Heart right ventricle (tissue), 16 donors: Measurements from ENCODE around the gene TAF8. TPM values are rescaled to one million over a fixed set of nuclear protein-coding genes. Genes with fewer than 3 reads are reported as not detected.

Experiments used
- ATAC-seq, 8 donors: fragments of 200-7000 bp; cut with Tn5 transposase; one replicate each; pipeline ENCODE4 v1.9.1; 2020; ENCODE audit warnings: mild to moderate bottlenecking in 8 of 8, moderate library complexity in 8 of 8, moderate number of reproducible peaks in 1 of 8
- DNase-seq, 2 donors: peaks; one replicate each; pipeline ENCODE4 v3.0.0-alpha.2; 2020
- H3K27ac ChIP-seq, 10 donors: fragments of 200-600 bp; sonication (generic) in 2 of 10; one replicate each; pipeline versions ENCODE4 v1.5.0 to v1.8.0; 2020 to 2022; ENCODE audit warnings: mild to moderate bottlenecking in 3 of 10
- H3K27me3 ChIP-seq, 7 donors: fragments of 200-600 bp; one replicate each; pipeline ENCODE4 v1.8.0; 2021 to 2022; ENCODE audit warnings: mild to moderate bottlenecking in 2 of 7
- H3K36me3 ChIP-seq, 9 donors: fragments of 200-600 bp; sonication (generic) in 1 of 9; one replicate each; pipeline versions ENCODE4 v1.5.0 to v1.8.0; 2020 to 2022; ENCODE audit warnings: mild to moderate bottlenecking in 2 of 9
- H3K4me1 ChIP-seq, 9 donors: fragments of 200-600 bp; sonication (generic) in 1 of 9; one replicate each; pipeline versions ENCODE4 v1.5.0 to v1.8.0; 2020 to 2022; ENCODE audit warnings: mild to moderate bottlenecking in 4 of 9
- H3K4me3 ChIP-seq, 10 donors: fragments of 200-600 bp; sonication (generic) in 2 of 10; one replicate each; pipeline versions ENCODE4 v1.5.0 to v1.8.0; 2020 to 2022; ENCODE audit warnings: mild to moderate bottlenecking in 7 of 10, moderate library complexity in 2 of 10
- H3K9me3 ChIP-seq, 11 donors: fragments of 200-600 bp in 10 of 11; sonication (generic) in 2 of 11; one replicate each; pipeline versions ENCODE4 v1.5.0 to v1.8.0; 2013 to 2022; ENCODE audit warnings: mild to moderate bottlenecking in 2 of 11, control low read depth in 1 of 11, moderate library complexity in 1 of 11
- WGBS, 2 donors: extraction: QIAGEN DNeasy Blood & Tissue Kit; methylation state at CpG; one replicate each; pipeline ENCODE4 v1.1.7; 2013; ENCODE audit warnings: inconsistent platforms in 1 of 2; 5-methylcytosine and 5-hydroxymethylcytosine counted together
- intact Hi-C, 10 donors: fragments of 100-400 bp; cut with DNase I; formaldehyde crosslinking; loops; one replicate each; pipeline versions ENCODE4 v1.11.1 to v1.14.2; 2022
- polyA plus RNA-seq, 2 donors: library from polyadenylated mRNA; stranded (reverse); fragments of 200-250 nt; gene quantifications; one replicate each; pipeline ENCODE4 v1.2.3, GENCODE V29; 2013
- total RNA-seq, 10 donors: library from RNA; stranded (reverse); fragmentation: NEBNext Ultra II Directional in 3 of 10; extraction: Animal tissue kit (Norgen Biotek cat#: 25700) in 3 of 10; gene quantifications; one replicate each; pipeline versions ENCODE4 v1.2.1 to v1.2.4, GENCODE V29; 2021 to 2023
- TF ChIP-seq, protein P1 (sequence below), 9 donors: fragments of 200-600 bp; sonication (generic) in 2 of 9; IDR thresholded peaks; one replicate each; pipeline versions ENCODE4 v1.5.0 to v1.8.0; 2021 to 2022; ENCODE audit warnings: antibody characterized with exemption in 9 of 9, mild to moderate bottlenecking in 5 of 9, moderate library complexity in 1 of 9
- donor health status: Arrhythmogenic right ventricular cardiomyopathy.
- donor health status: ischemic (EF 13 %, LVEDD 7.1; RV severe dilation, severe dysfunction).
- donor health status: healthy with polysubstance abuse.
- donor health status: DM: no; HTN: yes; CAD: no.
- donor health status: DM: no; HTN: no; CAD: no.
- donor health status: ischemic (EF 25% LVEDD 6.9; RV normal size, moderate dysfunction).
- donor health status: ischemic (EF 25% LVEDD 5.7; RV mildly dilated, moderate dysfunction).
- donor health status: healthy.
- donor health status: DM: yes; HTN: yes; CAD: no.
- donor health status: Ischemic cardiomyopathy.
- donor health status: ischemic (EF 35%, LVEDD 5.7; RV mildly dilated, moderate dysfunction).
- donor health status: nonischemic (EF 11% LVEDD 7.7; RV severe dilation, severe dysfunction).
- donor health status: DM: yes; HTN: yes; CAD: no.
- donor health status: PGD.
- donor health status: ischemic (EF 29% LVEDD 5.4; RV normal size, mild dysfunction).
- donor health status: nonischemic (EF 23%, LVEDD 6.1; RV moderate dilation, normal function).

TAF8 gene
- total and polyA plus RNA-seq, 12 donors: 15.2 to 38.1 (median 30.1) TPM

DNA sequence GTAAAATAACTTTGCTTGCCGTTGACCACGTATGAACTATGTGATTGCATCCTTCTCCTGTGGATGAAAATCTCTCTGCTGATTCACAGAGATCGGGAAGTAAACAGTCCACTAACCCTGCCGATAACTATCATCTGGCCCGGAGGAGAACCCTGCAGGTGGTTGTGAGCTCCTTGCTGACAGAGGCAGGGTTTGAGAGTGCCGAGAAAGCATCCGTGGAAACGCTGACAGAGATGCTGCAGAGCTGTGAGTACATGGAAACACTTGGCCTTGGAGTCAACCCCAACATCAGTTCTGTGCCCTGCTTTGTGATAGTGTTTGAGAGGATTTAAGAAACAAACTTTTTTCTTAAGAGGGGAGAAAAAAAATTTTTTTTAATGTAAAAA is 937 bp downstream of the TAF8 start:
- Histone ChIP-seq H3K4me3 (peak overlapping the region in 9 of 10 donors; percentile 57 to 81 (median 74)), H3K4me1 (peaks cover 13 to 66% (median 56%) of the 10 kb centered on the region in 9 donors), H3K27ac (peak overlapping the region in 6 of 10 donors; percentile 91 to 98 (median 94)), H3K9me3 (no peaks in the 10 kb centered on the region), H3K27me3 (no peaks in the 10 kb centered on the region), H3K36me3 (peaks cover 0 to 48% (median 27%) of the 10 kb centered on the region in 9 donors)
- intact Hi-C loops: loop anchor here in 1 of 10 donors (10.0 kb wide), 1 partner anchor 504 kb away; no protein-coding TSS in a partner anchor
- DNase-seq (no peak), ATAC-seq (no peak)
- WGBS, 2 donors: 18 to 28% methylated on average over 8 of the region's 8 CpGs
- TF ChIP-seq, protein P1, sequence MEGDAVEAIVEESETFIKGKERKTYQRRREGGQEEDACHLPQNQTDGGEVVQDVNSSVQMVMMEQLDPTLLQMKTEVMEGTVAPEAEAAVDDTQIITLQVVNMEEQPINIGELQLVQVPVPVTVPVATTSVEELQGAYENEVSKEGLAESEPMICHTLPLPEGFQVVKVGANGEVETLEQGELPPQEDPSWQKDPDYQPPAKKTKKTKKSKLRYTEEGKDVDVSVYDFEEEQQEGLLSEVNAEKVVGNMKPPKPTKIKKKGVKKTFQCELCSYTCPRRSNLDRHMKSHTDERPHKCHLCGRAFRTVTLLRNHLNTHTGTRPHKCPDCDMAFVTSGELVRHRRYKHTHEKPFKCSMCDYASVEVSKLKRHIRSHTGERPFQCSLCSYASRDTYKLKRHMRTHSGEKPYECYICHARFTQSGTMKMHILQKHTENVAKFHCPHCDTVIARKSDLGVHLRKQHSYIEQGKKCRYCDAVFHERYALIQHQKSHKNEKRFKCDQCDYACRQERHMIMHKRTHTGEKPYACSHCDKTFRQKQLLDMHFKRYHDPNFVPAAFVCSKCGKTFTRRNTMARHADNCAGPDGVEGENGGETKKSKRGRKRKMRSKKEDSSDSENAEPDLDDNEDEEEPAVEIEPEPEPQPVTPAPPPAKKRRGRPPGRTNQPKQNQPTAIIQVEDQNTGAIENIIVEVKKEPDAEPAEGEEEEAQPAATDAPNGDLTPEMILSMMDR (IDR thresholded peaks at IDR 0.05): no peak

DNA sequence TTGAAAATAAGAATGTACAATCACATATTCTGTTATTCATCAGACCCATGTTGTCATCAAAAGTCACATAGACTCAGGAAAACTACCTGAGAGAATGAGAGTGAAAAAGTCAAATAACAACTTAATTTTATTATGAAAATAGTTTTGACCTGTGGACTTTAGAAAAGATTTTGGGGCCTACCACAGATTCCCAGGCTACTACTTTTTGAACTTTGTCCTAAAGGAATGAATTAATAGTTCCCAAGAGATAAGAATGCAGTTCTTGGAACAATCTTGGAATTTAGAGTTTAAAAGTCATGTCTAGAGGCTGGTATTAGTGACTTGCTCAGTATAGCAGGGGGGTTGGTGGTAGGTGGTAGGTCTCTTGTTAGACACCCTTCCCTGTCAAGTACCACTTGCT is 3.3 kb downstream of the TAF8 start:
- H3K4me1 ChIP-seq: peaks cover 5 to 45% (median 35%) of the 10 kb centered on the region in 9 donors
- intact Hi-C loops: loop anchor here in 1 of 10 donors (10.0 kb wide), 1 partner anchor 501 kb away; no protein-coding TSS in a partner anchor
- H3K27ac ChIP-seq: no peak overlapping the region
- no peaks in the 10 kb centered on the region for H3K27me3 ChIP-seq
- ATAC-seq (no peak), DNase-seq (no peak)
- H3K9me3 ChIP-seq: no peaks in the 10 kb centered on the region
- TF ChIP-seq, protein P1 (IDR thresholded peaks at IDR 0.05): no peak
- H3K36me3 ChIP-seq: peaks cover 0 to 72% (median 50%) of the 10 kb centered on the region in 9 donors
- H3K4me3 ChIP-seq: no peak overlapping the region

DNA sequence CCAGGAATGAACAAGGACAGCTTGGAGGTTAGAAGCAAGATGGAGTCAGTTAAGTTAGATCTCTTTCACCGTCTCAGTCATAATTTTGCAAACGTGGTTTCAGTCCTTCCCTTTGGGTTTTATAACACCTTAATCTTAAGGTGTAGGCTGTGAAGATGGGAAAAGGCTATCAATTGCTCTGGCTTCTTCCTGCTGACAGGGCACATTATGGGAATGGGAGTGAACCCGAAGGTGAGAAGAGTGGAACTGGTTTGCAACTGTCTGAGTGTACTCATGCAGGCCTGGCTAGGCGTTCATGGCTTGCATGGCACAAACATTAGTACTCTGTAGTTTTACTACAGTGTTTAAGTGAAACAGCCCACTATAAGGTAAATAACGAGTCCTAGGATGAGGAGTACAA is 9.4 kb downstream of the TAF8 start:
- Histone ChIP-seq H3K27me3 (no peaks in the 10 kb centered on the region), H3K4me3 (no peak overlapping the region), H3K9me3 (no peaks in the 10 kb centered on the region), H3K36me3 (peaks cover 0 to 100% (median 67%) of the 10 kb centered on the region in 9 donors), H3K27ac (no peak overlapping the region), H3K4me1 (no peaks in the 10 kb centered on the region)
- ATAC-seq (no peak), DNase-seq (no peak)
- intact Hi-C loops: loop anchor here in 1 of 10 donors (10.0 kb wide), 1 partner anchor 495 kb away; no protein-coding TSS in a partner anchor
- TF ChIP-seq, protein P1 (IDR thresholded peaks at IDR 0.05): no peak
- 94 to 96% methylated on average over 5 of the region's 5 CpGs for WGBS, 2 donors

DNA sequence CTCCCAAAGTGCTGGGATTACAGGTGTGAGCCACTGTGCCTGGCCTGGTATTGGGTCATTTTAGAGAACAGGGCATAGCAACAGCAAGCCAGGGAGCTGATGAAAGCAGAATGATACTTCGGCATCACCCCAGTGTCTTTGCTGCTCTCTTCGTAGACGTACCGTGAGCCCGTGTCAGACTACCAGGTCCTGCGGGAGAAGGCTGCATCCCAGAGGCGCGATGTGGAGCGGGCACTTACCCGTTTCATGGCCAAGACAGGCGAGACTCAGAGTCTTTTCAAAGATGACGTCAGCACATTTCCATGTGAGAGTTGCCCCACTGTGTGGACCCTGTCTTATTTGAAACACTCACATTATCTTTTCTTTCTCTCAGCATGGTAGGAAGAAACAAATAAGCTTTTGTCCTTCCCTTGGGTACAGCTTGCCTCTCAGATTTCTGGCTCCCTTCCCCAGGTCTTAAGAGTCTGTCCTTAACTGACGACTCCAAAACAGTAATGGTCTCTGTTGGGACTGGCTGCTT is 15.9 kb downstream of the TAF8 start:
- WGBS, 2 donors: 93 to 95% methylated on average over 13 of the region's 13 CpGs
- TF ChIP-seq, protein P1 (IDR thresholded peaks at IDR 0.05): no peak
- H3K36me3 ChIP-seq: peaks cover 0 to 100% (median 46%) of the 10 kb centered on the region in 9 donors
- no peak for ATAC-seq
- H3K4me3 ChIP-seq: no peak overlapping the region
- intact Hi-C loops: no loop called here
- peaks cover 0 to 26% (median 5%) of the 10 kb centered on the region in 9 donors for H3K4me1 ChIP-seq
- no peaks in the 10 kb centered on the region for H3K9me3 ChIP-seq
- no peak for DNase-seq
- no peaks in the 10 kb centered on the region for H3K27me3 ChIP-seq
- peak overlapping the region in 7 of 10 donors; percentile 46 to 85 (median 75) for H3K27ac ChIP-seq
